Stimulated activated naive CD4-positive, alpha-beta T cell (primary cell): ENCODE measurements around the gene GOSR1.
"Not testable (repeated sequence)": the region's sequence is repeated elsewhere in the genome, so short reads cannot be mapped to it uniquely, and the experiment has no call there.

Experiments
- DNase-seq, 6 experiments: peaks; one replicate each; lab custom pipeline; 2025; lab: John Stamatoyannopoulos, UW

The GOSR1 gene

DNA sequence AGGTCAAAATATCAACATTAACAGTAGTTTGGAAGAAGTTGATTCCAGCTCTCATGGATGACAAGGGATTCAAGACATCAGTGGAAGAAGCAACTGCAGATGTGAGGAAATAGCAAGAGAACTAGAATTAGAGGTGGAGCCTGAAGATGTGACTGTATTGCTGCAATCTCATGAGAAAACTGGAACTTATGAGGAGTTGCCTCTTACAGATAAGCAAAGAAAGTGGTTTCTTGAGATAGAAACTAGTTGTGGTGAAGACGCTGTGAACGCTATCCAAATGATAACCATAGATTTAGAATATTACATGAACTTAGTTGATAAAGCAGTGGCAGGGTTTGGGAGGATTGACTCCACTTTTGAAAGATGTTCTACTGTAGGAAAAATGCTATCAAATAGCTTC, 67.8 kb downstream of the GOSR1 start:
- no peak for DNase-seq

DNA sequence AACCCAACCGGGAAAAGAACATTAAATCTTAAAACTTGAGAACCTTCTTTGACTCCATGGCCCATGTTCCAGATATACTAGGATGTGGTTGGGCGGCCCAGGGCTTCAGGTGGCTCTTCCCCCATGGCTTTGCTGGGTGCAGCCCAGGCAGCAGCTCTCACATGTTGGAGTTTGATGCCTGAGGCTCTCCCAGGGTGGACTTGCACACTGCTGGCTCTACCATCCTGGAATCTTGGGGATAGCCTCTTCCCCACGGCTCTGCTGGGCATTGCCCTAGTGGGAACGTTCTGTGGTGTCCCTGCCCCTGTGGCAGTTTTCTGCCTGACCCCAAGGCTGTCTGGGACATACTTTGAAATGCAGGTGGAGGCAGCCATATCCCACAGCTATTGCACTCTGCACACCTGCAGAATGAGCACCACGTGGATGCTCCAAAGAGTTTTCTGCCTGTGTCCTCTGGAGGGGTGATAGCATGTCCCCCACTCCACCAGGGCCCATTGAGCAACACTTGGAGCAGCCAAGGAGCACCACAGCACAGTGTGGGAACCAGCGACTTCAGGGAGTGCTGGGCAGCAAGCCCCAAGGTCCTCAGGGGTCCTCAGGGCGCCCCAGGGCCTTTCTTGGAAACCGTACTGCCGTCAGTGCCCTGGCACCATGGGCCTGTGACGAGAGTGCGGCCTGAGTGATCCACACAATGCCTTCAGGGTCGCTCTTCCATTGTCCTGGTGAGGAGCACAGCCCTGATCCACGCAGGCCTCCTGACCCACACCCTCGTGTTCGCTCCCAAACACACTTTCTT, 70.8 kb downstream of the GOSR1 start:
- no peak for DNase-seq

DNA sequence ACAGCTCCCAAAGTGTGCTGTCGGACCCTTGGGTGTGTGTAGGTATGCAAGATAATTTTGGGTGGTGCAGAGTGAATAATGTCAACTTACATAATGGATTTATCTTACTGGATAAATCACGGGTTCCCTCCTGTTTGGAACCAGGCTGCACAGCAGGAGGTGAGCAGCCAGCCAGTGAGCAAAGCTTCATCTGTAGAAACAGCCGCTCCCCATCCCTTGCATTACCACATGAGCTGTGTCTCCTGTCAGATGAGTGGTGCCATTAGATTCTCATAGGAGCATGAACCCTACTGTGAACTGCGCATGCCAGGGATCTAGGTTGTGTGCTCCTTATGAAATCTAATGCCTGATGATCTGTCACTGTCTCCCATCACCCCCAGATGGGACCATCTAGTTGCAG, 72.0 kb downstream of the GOSR1 start:
- not testable (repeated sequence) for DNase-seq

DNA sequence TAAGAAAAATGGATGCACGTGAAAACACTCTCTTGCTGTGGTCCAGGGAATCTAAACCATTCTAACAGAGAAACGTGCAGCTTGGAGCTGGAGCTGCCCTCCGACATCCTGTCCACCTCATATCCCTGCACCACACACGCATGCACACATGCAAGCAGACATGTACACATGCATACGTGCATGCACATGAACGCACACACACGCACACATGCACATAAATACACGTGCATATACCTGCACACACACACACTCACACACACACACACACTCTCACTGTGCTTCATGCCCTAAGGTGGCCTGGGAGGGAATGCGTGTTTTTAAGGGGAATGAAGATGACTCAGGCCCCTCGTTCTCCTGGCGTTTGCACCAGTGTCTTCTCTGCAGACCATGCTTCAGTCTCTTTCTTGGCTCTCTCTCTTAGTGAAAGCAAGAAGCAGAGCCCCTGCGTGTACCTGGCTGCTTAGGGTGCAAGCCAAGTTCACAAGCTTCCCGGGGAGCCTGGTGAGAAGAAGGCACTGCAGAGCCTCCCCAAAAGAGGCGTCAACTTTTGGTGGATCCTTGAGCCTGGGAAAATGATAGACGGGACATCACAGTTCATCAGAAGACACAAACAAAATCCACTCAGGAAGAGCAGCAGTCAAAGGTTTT, 72.8 kb downstream of the GOSR1 start:
- DNase-seq = no peak

DNA sequence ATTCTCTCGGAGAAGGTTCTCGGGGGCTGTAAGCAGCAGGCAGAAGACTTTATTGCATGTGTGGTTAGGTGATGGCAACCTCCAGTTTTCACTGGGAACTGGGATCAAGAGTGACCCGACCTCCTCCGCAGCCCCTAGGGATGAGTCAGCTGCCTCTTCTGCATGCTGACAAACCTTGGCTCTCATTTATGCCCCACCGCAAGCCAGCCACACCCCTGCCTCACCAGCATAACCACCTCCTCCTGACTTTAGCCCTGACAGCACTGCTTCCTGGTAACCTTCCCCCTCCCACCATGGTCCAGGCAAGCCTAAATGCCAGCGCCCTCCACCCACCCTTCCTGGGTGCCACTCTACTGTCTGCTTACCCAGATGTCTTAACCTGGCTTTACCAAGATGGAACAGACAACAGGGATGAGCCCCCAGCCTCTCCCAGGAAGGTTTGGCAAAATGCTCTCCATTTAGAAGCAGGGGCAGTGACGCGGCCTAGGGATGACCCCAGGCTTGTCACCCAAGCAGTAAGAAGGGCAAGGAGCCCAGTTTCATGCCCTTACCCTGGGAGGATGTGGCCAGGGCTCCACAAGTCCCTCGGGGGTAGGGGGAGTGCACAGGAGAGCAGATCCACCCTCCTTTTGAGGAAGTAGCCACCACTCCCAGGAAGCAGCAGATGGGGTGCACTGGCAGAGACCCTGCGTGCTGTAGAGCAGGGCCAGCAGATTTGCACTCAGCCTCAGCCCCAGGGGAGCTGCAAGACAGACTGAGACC, 73.5 kb downstream of the GOSR1 start:
- no peak for DNase-seq

DNA sequence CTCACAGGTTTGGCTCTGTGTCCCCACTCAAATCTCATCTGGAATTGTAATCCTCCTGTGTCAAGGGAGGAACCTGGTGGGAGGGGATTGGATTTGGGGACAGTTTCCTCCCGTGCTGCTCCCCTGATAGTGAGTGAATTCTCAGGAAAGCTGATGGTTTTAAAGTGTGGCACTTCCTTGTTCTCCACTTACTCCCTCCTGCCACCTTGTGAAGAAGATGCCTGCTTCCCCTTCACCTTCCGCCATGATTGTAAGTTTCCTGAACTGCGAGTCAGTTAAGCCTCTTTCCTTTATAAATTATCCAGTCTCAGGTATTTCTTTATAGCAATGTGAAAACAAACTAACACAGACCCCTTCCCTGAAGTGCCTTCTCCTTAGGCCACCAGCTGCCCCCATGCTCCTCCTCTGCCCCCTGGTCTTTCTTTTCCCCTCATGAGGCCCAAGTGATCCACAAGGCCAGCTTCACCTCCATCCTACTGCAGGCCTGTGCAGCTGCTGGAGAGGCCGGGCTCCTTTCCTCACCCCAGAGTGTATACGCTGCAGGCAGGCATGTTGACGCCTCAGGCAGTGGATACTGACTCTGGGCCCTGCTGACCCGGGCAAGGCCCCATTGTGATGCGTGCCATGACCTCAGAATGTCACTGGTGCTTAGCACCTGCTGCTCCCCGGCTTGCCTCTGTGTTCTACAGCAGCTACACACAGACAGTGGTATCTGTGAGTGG, 74.2 kb downstream of the GOSR1 start:
- not testable (repeated sequence) for DNase-seq

DNA sequence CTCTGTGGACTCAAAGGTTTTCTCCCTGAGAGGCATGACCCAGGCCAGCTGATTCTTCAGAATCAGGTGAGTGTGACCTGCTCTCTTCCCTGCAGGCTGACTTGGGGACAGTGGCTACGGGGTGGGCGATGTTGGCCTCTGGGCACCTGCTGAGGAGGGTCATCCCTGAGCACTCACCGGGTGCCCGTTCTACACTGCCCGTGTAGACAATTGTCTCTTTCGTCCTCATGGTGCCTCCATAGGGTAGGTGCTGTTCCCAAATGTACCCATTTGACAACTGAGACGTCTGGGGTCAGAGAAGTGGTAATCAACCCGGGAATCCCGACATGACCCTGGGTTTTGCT, 74.8 kb downstream of the GOSR1 start:
- no peak for DNase-seq

DNA sequence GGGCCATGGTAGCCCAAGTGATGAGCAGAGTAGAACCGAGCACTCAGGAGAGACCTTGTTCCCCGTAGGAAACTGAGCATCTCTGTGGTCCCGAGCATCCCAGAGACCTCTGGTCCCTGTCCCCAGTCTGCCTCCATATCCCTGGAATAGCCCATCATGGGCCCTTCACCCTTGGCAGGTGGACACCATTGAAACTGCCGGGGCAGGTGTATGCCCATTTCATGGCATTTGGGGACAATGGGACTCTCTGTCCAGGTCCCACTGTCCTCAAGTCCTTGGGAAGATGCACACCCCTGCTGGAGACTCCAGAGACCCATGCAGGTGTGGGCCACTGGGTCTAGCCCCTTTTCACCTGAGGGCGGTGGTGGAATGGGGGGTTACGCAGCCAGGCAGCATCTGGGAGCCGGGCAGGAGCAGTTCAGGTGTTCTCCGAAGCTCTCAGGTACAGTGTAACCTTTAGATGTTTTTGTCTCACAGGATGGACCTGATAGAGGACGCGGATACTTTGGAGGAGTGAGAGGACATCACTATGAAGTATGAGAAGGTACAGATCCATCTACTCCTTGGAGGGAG, 75.9 kb downstream of the GOSR1 start:
- DNase-seq = no peak

DNA sequence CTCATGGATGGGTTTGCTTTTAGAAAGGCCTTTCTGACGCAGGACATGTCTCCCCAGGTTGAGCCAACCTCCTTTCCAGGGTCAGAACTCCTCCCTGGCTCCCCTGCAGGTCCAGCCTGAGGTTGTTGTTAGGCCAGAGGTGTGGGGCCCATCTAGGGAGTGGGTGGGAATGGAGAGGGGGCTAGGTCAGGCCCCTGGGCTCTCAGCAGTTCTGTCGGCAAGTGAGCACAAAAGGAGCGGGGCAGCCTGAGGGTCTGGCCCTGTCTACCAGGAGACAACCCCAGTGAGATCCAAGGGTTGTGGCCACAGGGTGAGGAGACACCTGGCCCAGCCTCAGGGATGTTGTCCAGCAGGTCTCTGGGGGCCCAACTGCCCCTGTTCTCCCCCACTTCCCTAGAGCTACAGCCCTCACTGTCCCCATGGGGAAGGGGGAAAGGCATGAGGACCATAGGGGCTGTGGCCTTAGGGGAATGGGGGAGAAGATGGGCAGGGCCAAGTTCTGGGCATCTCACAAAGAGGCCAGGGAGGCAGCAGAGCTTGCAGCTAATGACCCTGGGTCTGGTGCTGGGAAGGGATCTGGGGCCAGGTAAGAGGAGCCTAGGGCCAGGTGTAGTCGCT, 76.7 kb downstream of the GOSR1 start:
- DNase-seq = not testable (repeated sequence)

DNA sequence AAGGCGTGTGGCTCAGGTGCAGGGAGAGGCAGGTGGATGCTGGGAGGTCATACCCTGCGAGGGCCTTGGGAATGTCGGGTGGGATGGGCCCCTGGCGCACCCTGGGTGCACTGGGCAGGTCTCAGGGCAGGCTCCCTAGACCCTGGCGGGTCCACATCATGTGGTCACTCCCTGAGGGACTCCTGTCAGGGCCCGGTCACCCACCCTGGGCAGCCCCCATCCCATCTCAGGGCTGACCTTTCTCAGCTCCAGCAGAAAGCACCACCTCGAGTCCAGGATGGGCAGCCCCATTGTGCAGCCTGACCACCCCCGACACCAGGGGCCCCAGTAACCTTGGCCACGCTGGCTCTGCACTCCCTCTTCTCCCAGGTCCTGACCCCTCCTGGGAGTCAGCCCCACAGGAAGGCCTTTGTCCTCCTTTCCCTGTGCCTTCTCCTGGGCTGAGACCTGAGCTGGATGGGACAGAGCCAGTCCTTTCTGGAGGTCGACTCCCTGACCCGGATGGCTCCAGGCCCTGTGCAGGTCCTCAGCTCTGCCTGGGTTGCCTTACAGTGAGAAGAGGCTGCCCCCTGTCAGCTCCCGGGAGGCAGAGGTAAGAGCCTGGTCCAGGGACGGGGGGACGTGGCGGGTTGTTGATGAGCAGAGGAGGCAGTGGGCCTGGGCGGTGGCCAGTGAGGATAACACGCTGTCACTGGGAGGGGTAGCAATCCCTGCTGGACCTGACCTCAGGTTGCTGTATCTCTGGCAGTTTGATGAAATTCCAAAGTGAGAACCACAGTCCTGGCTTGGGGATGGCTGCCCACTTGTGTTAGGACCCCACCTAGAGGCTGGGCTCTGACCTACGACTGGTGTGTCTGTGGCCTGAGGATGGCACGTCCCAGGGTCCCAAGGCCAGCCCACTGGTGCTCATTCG, 77.9 kb downstream of the GOSR1 start:
- no peak for DNase-seq

DNA sequence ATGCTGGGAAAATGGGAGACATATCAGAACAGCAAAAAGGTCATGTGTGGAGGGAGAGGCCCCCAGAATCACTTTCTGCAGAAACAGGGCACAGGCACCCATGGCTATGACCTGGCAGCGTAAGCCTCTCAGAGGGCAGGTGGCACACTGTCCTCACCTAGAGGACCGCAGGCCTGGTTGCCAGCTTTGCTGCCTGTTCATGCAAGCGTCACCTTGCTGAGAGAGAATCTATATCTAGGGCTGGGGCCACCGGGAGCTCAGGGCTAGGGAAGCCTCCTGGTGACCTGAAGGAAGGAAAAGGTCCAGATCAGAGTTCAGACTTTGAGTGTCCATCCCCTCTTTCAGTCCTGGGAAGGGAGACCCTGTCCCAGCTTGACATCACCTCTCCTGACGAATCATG, 78.7 kb downstream of the GOSR1 start:
- no peak for DNase-seq

DNA sequence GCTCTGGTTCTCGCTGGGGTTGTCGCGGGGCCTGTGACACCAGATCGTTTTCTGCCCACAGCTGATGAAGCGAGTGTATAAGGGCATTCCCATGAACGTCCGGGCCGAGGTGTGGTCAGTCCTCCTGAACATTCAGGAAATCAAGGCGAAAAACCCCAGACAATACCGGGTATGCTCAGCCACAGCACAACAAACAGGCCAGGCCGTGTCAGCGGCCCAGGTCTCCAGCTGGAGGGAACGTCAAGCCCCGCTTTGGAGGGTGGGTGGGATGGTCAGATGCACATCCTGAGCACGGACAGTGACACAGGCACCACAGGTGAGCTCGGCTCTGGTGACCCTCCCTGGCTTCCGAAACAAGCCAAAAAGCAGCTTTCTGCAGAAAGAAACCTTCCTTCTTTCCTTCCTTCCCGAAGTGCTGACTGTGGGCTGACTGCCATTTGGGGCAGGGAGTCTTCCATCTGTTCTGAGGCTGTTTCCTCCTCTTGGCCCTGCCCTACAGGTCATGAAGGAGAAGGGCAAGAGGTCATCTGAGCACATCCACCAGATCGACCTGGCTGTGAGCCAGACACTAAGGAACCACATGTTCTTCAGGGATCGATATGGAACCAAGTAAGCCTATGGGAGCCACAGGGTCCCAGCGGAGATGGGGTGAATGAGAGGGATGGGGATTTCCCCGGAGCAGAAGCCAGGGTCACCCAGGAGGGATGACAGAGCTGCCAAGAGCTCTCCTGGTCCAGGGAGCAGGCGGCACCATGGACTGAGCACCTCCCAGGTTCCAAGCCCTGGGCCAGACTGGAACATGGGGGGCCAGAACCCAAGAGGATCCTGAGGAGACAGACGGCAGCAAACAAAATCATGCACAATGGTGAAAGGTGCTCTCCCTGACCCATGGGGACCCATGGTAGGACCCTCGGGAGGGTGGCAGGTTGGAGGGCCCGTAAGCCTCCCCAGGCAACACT, 79.4 kb downstream of the GOSR1 start:
- DNase-seq = no peak

DNA sequence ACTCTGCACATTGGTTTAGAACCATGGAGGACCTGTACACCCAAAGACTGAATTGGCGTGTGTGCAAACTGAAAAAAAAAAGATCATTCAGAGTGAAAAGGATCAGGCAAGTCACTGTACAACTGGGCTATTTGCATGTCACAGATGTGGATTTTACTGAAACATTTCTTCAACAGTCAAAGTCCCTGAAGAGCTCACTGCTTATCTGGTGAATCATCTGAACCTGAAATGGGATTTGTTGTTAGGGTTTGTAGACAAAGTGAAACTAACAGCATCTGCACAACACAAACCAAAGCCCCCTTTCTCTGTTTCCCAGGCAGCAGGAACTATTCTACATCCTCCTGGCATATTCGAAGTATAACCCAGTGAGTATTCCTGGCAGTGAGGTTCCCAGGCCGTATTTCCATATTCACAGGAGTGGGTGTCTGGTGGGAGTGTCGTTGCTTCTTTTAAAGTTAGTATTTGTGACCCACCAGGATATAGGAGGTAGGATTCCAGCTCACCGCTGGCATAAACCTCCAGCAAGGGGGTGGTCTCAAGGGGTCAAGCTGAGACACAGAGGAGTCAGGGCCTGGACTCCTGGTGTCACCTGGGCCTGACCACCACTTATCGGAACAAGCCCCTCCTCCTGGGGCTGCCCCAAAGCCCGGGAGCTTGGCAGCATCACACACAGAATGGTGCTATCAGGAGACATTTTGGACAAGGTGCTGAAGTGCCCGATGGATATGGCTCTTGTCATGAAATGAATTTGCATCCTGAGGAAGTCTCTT, 80.9 kb downstream of the GOSR1 start:
- DNase-seq = no peak

DNA sequence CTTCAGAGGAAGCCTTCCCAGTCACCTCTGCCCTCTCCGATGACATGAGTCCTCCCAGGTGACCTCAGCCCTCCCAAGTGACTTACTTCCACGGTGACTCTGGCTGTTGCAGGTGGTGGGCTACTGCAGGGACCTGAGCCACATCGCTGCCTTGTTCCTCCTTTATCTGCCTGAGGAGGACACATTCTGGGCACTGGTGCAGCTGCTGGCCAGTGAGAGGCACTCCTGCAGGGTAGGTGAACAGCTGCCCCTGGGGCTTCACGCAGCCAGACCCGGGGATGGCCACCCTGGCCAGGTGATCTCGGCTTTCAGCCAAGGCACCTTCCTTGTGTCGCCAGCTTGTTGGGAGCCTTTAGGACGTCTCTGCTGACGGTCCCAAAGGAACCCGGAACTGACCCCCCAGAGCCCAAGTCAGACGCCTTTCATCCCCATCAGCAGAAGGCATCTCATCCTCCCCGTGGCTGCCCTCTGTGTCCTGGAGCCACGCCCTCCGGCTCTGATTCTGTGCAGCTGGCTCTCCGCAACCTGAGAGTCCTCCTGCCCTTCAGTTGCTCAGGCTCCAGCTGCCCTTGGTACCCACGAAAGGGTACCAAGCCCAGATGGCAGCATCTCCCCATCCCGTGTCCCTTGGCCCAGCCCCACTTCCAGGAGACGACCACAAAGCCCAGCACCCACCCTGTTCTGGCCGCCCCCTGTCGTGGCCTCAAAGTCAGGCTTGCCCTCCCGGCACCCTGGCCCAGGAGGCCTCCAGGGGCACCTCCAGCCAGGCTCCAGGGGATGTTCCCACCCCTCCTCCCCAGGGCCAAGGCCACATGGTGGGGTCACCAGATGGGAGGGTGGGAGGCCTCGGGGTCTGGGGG, 81.7 kb downstream of the GOSR1 start:
- no peak for DNase-seq

DNA sequence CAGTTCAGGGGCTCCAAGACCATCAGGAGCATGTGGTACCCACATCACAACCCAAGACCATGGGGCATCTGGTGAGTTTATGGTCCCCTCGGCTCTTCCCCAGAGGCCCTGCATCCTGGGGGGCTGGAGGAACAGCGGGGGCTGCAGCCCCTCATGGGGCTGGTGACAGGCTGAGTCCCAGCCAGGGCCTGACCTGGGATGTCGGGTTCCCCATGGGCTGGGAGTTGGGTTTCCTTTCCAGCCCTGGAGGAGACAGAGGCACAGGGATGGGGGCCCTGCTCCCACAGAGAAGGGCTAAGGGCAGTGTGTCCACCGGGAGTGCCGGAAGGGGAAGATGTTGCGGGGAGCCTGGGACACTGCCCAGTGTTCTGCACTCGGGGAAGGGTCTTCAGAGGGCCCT, 82.4 kb downstream of the GOSR1 start:
- no peak for DNase-seq

DNA sequence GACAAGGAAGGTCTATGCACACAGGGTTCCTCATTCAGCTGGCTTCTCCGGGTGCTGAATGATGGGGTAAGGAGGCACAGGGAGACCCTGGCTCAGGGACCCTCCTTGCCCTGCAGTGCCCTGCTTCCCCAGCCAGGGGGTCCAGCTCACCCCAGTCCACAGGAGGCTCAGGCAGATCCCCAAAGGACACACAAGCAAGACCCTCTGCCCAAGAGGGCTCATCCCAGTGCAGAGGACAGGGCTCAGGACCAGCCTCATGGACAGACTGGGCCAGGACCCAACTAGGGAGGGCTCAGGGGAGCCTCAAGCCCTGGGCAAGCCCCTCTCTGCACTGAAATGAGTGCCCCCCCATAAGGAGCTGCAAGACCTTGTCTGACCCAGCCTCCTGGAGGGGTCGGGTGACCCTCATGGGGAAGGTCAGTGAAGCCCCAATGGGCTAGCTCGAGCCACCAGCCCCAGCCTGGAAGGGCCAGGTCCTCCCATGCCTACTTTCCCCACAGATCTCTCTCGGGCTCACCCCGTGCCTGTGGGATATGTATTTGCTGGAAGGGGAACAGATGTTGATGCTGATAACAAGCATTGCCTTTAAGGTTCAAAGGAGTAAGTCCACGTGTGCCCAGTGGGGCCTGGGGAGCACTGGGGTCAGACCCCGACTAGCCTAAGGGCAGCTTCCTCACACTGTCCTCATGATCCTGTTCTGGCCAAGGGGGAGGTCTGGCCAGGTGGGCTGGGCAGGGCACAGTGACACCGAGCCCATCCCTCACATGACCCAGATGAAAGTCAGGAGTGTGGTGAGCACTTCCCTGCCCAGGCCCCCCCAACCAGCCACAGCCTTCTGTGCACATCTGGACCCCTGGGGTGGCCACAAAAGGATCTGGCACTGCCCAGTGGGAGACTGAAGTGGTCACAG, 83.2 kb downstream of the GOSR1 start:
- not testable (repeated sequence) for DNase-seq

DNA sequence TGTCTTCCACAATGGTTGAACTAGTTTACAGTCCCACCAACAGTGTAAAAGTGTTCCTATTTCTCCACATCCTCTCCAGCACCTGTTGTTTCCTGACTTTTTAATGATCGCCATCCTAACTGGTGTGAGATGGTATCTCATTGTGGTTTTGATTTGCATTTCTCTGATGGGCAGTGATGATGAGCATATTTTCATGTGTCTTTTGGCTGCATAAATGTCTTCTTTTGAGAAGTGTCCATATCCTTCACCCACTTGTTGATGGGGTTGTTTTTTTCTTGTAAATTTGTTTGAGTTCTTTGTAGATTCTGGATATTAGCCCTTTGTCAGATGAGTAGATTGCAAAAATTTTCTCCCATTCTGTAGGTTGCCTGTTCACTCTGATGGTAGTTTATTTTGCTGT, 84.6 kb downstream of the GOSR1 start:
- DNase-seq = not testable (repeated sequence)
